Measurements from ENCODE around the gene DHRS4. TPM values are rescaled to one million over a fixed set of nuclear protein-coding genes. Genes with fewer than 3 reads are reported as not detected.
"Not testable (repeated sequence)": the region's sequence is repeated elsewhere in the genome, so short reads cannot be mapped to it uniquely, and the experiment has no call there.

Gene DHRS4
- total and polyA plus RNA-seq, 2 of the 13 experiments (the other 11 are each of a cell fraction or from before 2014, with no cell fraction given), result 23.9 to 45.1 TPM

DNA sequence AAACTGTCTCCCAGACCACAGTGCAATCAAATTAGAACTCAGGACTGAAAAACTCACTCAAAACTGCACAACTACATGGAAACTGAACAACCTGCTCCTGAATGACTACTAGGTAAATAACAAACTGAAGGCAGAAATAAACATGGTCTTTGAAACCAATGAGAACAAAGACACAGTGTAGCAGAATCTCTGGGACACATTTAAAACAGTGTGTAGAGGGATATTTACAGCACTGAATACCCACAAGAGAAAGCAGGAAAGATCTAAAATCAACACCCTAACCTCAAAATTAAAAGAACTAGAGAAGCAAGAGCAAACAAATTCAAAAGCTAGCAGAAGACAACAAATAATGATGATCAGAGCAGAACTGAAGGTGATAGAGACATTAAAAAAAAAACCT is 20.5 kb downstream of the DHRS4 start (continued):
- TF ChIP-seq, protein P1, sequence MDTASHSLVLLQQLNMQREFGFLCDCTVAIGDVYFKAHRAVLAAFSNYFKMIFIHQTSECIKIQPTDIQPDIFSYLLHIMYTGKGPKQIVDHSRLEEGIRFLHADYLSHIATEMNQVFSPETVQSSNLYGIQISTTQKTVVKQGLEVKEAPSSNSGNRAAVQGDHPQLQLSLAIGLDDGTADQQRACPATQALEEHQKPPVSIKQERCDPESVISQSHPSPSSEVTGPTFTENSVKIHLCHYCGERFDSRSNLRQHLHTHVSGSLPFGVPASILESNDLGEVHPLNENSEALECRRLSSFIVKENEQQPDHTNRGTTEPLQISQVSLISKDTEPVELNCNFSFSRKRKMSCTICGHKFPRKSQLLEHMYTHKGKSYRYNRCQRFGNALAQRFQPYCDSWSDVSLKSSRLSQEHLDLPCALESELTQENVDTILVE (CRISPR knock-in tag; IDR thresholded peaks at IDR 0.05), result peak; percentile 45; the same call in 1 of the 2 replicates
- TF ChIP-seq, protein P2, sequence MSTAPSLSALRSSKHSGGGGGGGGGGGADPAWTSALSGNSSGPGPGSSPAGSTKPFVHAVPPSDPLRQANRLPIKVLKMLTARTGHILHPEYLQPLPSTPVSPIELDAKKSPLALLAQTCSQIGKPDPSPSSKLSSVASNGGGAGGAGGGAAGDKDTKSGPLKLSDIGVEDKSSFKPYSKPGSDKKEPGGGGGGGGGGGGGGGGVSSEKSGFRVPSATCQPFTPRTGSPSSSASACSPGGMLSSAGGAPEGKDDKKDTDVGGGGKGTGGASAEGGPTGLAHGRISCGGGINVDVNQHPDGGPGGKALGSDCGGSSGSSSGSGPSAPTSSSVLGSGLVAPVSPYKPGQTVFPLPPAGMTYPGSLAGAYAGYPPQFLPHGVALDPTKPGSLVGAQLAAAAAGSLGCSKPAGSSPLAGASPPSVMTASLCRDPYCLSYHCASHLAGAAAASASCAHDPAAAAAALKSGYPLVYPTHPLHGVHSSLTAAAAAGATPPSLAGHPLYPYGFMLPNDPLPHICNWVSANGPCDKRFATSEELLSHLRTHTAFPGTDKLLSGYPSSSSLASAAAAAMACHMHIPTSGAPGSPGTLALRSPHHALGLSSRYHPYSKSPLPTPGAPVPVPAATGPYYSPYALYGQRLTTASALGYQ (CRISPR knock-in tag; IDR thresholded peaks at IDR 0.05), result peak; percentile 65; the same call in 1 of the 2 replicates
- TF ChIP-seq KAT8 (CRISPR knock-in tag; IDR thresholded peaks at IDR 0.05) (peak; percentile 33; the same call in 1 of the 2 replicates), NFKBIZ (CRISPR knock-in tag; IDR thresholded peaks at IDR 0.05) (0 out of 2 replicates have a peak, but pooled peaks have one; percentile 23), MIXL1 (CRISPR knock-in tag; IDR thresholded peaks at IDR 0.05) (peak; percentile 82; the same call in 1 of the 2 replicates), SOX6 (CRISPR knock-in tag; IDR thresholded peaks at IDR 0.05) (peak; percentile 68; the same call in 1 of the 2 replicates), TCF7 (IDR thresholded peaks at IDR 0.05; ENCODE audit: low read depth) (peak; percentile 74)
- not testable (repeated sequence) for TF ChIP-seq SOX6 (IDR thresholded peaks at IDR 0.05)

DNA sequence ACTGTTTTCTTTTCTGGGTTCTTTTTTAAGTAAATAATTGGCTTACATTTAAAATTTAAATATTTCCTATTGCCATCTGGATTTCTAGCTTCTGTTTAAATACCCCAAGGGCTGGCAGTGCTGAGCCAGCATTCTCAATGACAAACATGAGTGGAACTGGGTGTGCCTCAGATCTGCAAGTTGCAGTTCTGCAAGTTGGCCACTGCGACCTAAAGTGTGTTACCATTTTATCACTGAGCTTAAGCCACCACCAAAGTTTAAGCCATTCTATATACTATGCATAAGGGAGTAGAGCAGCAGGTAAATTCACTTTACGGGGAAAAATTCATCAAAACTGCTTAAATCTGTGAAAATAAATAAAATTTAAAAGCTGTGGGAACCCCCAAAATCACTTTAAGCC is 23.6 kb downstream of the DHRS4 start:
- DNase-seq (ENCODE audit: low spot score); H3K27me3 ChIP-seq (ENCODE audit: control insufficient read depth in 1 of 2, insufficient read depth in 2 of 2, low read length in 2 of 2); H3K27ac ChIP-seq (ENCODE audit: extremely low read length, insufficient read depth, low read length); H3K9ac ChIP-seq (ENCODE audit: insufficient read depth, low read depth, low read length); H2AFZ ChIP-seq (ENCODE audit: low read length); H3K4me2 ChIP-seq (ENCODE audit: low read depth, low read length); POLR2A ChIA-PET; BruUV-seq (replicated peaks); H3K79me2 ChIP-seq (ENCODE audit: insufficient read depth, low read length); H4K20me1 ChIP-seq (ENCODE audit: insufficient read depth, low read length); intact Hi-C loops (cut with micrococcal nuclease; ENCODE audit: unreplicated experiment); H3K36me3 ChIP-seq (replicated peaks in 1 of 2; ENCODE audit: control insufficient read depth in 1 of 2, insufficient read depth in 2 of 2, low read length in 2 of 2); H3K9me3 ChIP-seq (ENCODE audit: low read length); in situ Hi-C loops (cut with HindIII; ENCODE audit: extremely low pct_ligation_motif_present, low pct_unique_long_range_greater_than_20kb); H3K4me3 ChIP-seq (replicated peaks in 1 of 3; ENCODE audit: insufficient read depth in 1 of 3, low read depth in 2 of 3, low read length in 3 of 3): not testable (repeated sequence)
- ATAC-seq (peak; percentile 97), FAIRE-seq (peak; percentile 28)
- TF ChIP-seq STAG1 (CRISPR knock-in tag; IDR thresholded peaks at IDR 0.05), result peak; percentile 20; the same call in 1 of the 2 replicates
- TF ChIP-seq MAFF (IDR thresholded peaks at IDR 0.05; ENCODE audit: low read depth, low read length), result peak; percentile 77
- TF ChIP-seq MAFK (conservative IDR thresholded peaks at IDR 0.05 in 1 of 2, IDR thresholded peaks at IDR 0.05 in 1 of 2; ENCODE audit: low read length in 2 of 2), result peak; percentile 82 to 88
- H3K4me1 ChIP-seq (ENCODE audit: insufficient read depth, low read length), result peaks cover 42% of the 10 kb centered on the region
- 92% methylated on average over 2 of the region's 2 CpGs for WGBS (ENCODE audit: low lambda C conversion rate)
- CTCF ChIA-PET (ENCODE audit: low intra/inter-chr PET ratio, low total read pairs), result interaction anchor here (1.9 kb wide), 1 partner anchor 37 kb away, joined by 5 read pairs; no protein-coding TSS in a partner anchor
